SU-DHL-6 (cell line): ENCODE results near the gene COL26A1.

Source experiments
- H2AFZ ChIP-seq: fragments of 200-600 bp; sonication (generic); 2 replicates; pipeline ENCODE4 v1.6.1; 2014; ENCODE audit warnings: low read depth, mild to moderate bottlenecking, moderate library complexity, mixed read lengths, antibody characterized with exemption, low read length; ENCODE audit not compliant: severe bottlenecking
- H3F3A ChIP-seq: fragments of 200-600 bp; shearing (Covaris generic); 2 replicates; pipeline ENCODE4 v1.6.0; 2016; ENCODE audit warnings: antibody characterized with exemption, mild to moderate bottlenecking; ENCODE audit not compliant: insufficient read depth
- H3K27ac ChIP-seq: fragments of 200-600 bp; sonication (generic); 2 replicates; pipeline ENCODE4 v1.5.1; 2016; ENCODE audit warnings: low read depth, mild to moderate bottlenecking, low read length, moderate library complexity, mixed read lengths
- H3K27me3 ChIP-seq: fragments of 200-600 bp; sonication (generic), shearing (Covaris generic); 2 replicates; pipeline ENCODE4 v1.6.0; 2014; ENCODE audit warnings: mild to moderate bottlenecking, low read length
- H3K36me3 ChIP-seq: fragments of 200-600 bp; sonication (generic); 2 replicates; pipeline ENCODE4 v1.6.1; 2014; ENCODE audit warnings: mild to moderate bottlenecking, low read length, mixed read lengths
- H3K4me2 ChIP-seq: fragments of 300-600, 200-600 bp; shearing (Covaris generic), sonication (generic); 2 replicates; pipeline ENCODE4 v1.6.0; 2014; ENCODE audit warnings: low read length, low read depth, mild to moderate bottlenecking; ENCODE audit not compliant: poor library complexity, severe bottlenecking
- H3K4me3 ChIP-seq: fragments of 200-600 bp; sonication (generic); 2 replicates; pipeline ENCODE4 v1.5.1; 2014; ENCODE audit warnings: antibody characterized with exemption, low read length, mild to moderate bottlenecking, mixed read lengths; ENCODE audit not compliant: insufficient read depth, poor library complexity, severe bottlenecking
- H3K79me2 ChIP-seq: fragments of 200-600 bp; sonication (generic); 2 replicates; pipeline ENCODE4 v1.6.1; 2014; ENCODE audit warnings: mild to moderate bottlenecking, low read length, moderate library complexity; ENCODE audit not compliant: insufficient read depth
- H3K9ac ChIP-seq: fragments of 200-600 bp; sonication (generic); 2 replicates; pipeline ENCODE4 v1.7.0; 2014; ENCODE audit warnings: mild to moderate bottlenecking, low read length
- H3K9me2 ChIP-seq: fragments of 200-600 bp; sonication (generic); replicated peaks from 2 replicates; pipeline ENCODE4 v1.6.1; 2014; ENCODE audit warnings: low read length; ENCODE audit not compliant: insufficient read depth
- H3K9me3 ChIP-seq: fragments of 200-600 bp; sonication (generic); 2 replicates; pipeline ENCODE4 v1.6.1; 2014; ENCODE audit warnings: low read length, mixed read lengths; ENCODE audit not compliant: insufficient read depth
- H4K20me1 ChIP-seq: fragments of 200-600 bp; sonication (generic); 2 replicates; pipeline ENCODE4 v1.6.1; 2014; ENCODE audit warnings: low read depth, mild to moderate bottlenecking, antibody characterized with exemption, low read length, moderate library complexity, mixed read lengths
- CTCF ChIP-seq: fragments of 200-600 bp; sonication (generic); IDR thresholded peaks from one replicate; pipeline ENCODE4 v1.5.1; 2017; ENCODE audit warnings: antibody characterized with exemption, mild to moderate bottlenecking, low read length, moderate library complexity; ENCODE audit not compliant: insufficient read depth, poor library complexity, severe bottlenecking
- EZH2phosphoT487 ChIP-seq: fragments of 200-600 bp; sonication (generic), shearing (Covaris generic); conservative IDR thresholded peaks from 2 replicates; pipeline ENCODE4 v1.6.1; 2018; ENCODE audit warnings: mild to moderate bottlenecking, antibody characterized with exemption, low read length, moderate library complexity, mixed read lengths

COL26A1 gene

GRCh38 chr7:101397770-101398324, 35.2 kb downstream of the COL26A1 start:
- H3K79me2 ChIP-seq, result no peaks in the 10 kb centered on the region
- H3F3A ChIP-seq, result no peaks in the 10 kb centered on the region
- no peak overlapping the region for H2AFZ ChIP-seq
- no peak overlapping the region for H3K4me2 ChIP-seq
- H3K27ac ChIP-seq, result no peak overlapping the region
- no peak for TF ChIP-seq EZH2phosphoT487
- TF ChIP-seq CTCF, result no peak
- no peak overlapping the region for H3K9ac ChIP-seq
- H3K36me3 ChIP-seq, result no peaks in the 10 kb centered on the region
- H3K9me3 ChIP-seq, result no peaks in the 10 kb centered on the region
- H3K27me3 ChIP-seq, result no peaks in the 10 kb centered on the region
- H3K4me3 ChIP-seq, result no peak overlapping the region
- H3K9me2 ChIP-seq, result no peaks in the 10 kb centered on the region
- no peaks in the 10 kb centered on the region for H4K20me1 ChIP-seq

DNA sequence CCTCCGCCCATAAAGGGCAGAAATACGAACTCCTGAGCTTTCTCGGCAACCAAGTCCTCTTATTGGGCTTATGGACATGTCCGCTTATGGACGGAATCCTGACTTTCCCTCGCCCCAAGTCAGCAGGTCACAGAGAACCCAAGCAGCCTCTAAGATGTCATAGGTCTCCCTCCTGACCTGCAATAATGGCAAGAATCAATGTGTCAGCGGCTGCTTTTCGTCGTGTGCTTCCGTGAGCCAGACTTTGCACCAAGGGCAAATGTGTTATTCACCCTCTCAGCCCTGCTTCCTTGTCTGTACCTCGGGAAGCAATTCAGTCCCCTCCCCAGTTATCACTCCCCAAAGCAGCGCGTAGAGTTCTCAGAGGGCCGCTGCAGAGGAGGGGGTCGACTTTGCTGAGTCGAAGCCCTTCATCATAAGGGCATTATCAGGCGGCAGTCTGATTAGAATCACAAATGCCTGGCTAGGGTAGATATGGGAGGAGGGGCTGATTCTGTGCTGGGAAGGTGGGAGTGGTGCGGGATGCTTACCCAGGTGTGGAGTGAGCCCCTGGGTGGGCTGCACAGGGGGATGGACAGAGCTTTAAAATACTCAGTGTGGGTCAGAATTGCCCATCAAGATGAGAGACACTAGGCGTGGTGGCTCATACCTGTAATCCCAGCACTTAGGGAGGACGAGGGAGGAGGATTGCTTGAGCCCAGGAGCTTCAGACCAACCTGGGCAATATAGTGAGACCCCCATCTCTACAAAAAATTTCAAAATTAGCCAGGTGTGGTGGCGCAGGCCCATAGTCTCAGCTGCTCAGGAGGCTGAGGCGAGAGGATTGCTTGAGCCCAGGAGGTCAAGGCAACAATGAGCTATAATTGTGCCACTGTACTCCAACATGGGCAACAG, 36.0 kb downstream of the COL26A1 start:
- Histone ChIP-seq H3F3A (no peaks in the 10 kb centered on the region), H3K9me2 (no peaks in the 10 kb centered on the region), H2AFZ (no peak overlapping the region), H3K36me3 (no peaks in the 10 kb centered on the region), H4K20me1 (no peaks in the 10 kb centered on the region), H3K79me2 (no peaks in the 10 kb centered on the region), H3K4me3 (no peak overlapping the region), H3K9me3 (no peaks in the 10 kb centered on the region), H3K9ac (no peak overlapping the region), H3K27ac (no peak overlapping the region), H3K4me2 (no peak overlapping the region), H3K27me3 (no peaks in the 10 kb centered on the region)
- TF ChIP-seq EZH2phosphoT487, result no peak
- no peak for TF ChIP-seq CTCF

DNA sequence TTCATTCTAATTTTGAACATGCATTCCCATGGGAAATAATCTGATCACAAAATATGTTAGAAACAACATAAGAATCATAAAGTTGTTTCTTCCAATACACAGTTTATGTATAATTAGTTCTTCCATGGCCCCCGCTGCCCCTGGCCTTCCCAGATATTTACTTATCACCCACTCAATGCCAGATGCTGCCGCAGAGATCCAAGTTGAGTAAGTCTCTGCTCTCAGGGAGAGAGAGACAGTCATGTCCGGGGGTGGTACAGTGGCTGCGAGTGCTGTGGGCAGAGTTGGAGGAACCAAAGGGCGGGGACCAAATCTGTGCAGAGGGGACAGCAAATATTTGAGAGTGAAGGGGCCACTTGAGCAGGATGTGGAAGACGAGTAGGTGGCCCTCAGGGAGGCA, 37.1 kb downstream of the COL26A1 start:
- Histone ChIP-seq H3K79me2 (no peaks in the 10 kb centered on the region), H3K9me2 (no peaks in the 10 kb centered on the region), H3F3A (no peaks in the 10 kb centered on the region), H3K36me3 (no peaks in the 10 kb centered on the region), H3K9ac (no peak overlapping the region), H3K27me3 (no peaks in the 10 kb centered on the region), H3K4me3 (no peak overlapping the region), H2AFZ (no peak overlapping the region), H3K27ac (no peak overlapping the region), H3K4me2 (no peak overlapping the region), H4K20me1 (no peaks in the 10 kb centered on the region), H3K9me3 (no peaks in the 10 kb centered on the region)
- TF ChIP-seq EZH2phosphoT487, result no peak
- no peak for TF ChIP-seq CTCF
